SK-N-SH (cell line): Measurements from ENCODE around the gene NUP155. TPM values are rescaled to one million over a fixed set of nuclear protein-coding genes. Genes with fewer than 3 reads are reported as not detected.
"Not testable (repeated sequence)": the region's sequence is repeated elsewhere in the genome, so short reads cannot be mapped to it uniquely, and the experiment has no call there.

Source experiments
- CTCF ChIA-PET: fragments of 300-600, 350-600 bp; formaldehyde crosslinking; extraction: SDS; loops from one replicate; lab custom pipeline; 2021; lab: Yijun Ruan, JAX
- POLR2A ChIA-PET: fragments of 350-600 bp; sonication (Branson Sonifier 250); formaldehyde crosslinking; extraction: SDS; loops from one replicate; lab custom pipeline; 2020; ENCODE audit warnings: antibody characterized with exemption, inconsistent platforms; lab: Yijun Ruan, JAX
- DNase-seq: peaks from one replicate; pipeline ENCODE4 v3.0.0; 2012
- H2AFZ ChIP-seq: fragments of 200-600 bp; sonication (generic); 2 replicates; pipeline ENCODE4 v1.8.1; 2016; ENCODE audit warnings: antibody characterized with exemption, mild to moderate bottlenecking, low read depth
- H3F3A ChIP-seq: fragments of 200-600 bp; sonication (generic); replicated peaks from 2 replicates; pipeline ENCODE3; 2016; ENCODE audit warnings: antibody characterized with exemption, mild to moderate bottlenecking; ENCODE audit not compliant: insufficient read depth
- H3K27ac ChIP-seq, 2 experiments: fragments of 200-500 bp in 1 of 2; fragments of 200-600 bp in 1 of 2; sonication (Bioruptor generic) in 1 of 2; sonication (generic), shearing (Covaris generic) in 1 of 2; 2 replicates each; pipeline versions ENCODE4 v1.5.1 to v1.6.1; 2014 to 2016; ENCODE audit warnings: low read depth in 2 of 2, inconsistent platforms in 1 of 2, low read length in 1 of 2, mild to moderate bottlenecking in 1 of 2, mixed read lengths in 1 of 2
- H3K27me3 ChIP-seq: fragments of 200-600 bp; sonication (generic), shearing (Covaris generic); 2 replicates; pipeline ENCODE4 v1.6.1; 2016; ENCODE audit warnings: mixed run types; ENCODE audit not compliant: insufficient read depth
- H3K36me3 ChIP-seq, 2 experiments: fragments of 200-500 bp in 1 of 2; fragments of 200-600 bp in 1 of 2; sonication (Bioruptor generic) in 1 of 2; sonication (generic) in 1 of 2; replicated peaks in 1 of 2; 2 replicates each; pipeline versions ENCODE3 to v1.5.1; 2014 to 2016; ENCODE audit warnings: low read length in 1 of 2, mild to moderate bottlenecking in 1 of 2; ENCODE audit not compliant: insufficient read depth in 2 of 2, control insufficient read depth in 1 of 2
- H3K4me1 ChIP-seq, 2 experiments: fragments of 200-500 bp in 1 of 2; fragments of 200-600 bp in 1 of 2; sonication (Bioruptor generic) in 1 of 2; sonication (generic), shearing (Covaris generic) in 1 of 2; 2 replicates each; pipeline versions ENCODE4 v1.5.1 to v1.6.1; 2014 to 2016; ENCODE audit warnings: low read depth in 1 of 2, low read length in 1 of 2, mixed run types in 1 of 2; ENCODE audit not compliant: insufficient read depth in 2 of 2, control insufficient read depth in 1 of 2
- H3K4me2 ChIP-seq: fragments of 200-600 bp; sonication (generic), shearing (Covaris generic); 2 replicates; pipeline ENCODE4 v1.6.1; 2017; ENCODE audit warnings: mixed run types
- H3K4me3 ChIP-seq, 2 experiments: fragments of 200-500 bp in 1 of 2; fragments of 200-600 bp in 1 of 2; sonication (Bioruptor generic) in 1 of 2; sonication (generic), shearing (Covaris generic) in 1 of 2; 2 replicates each; pipeline versions ENCODE4 v1.5.1 to v1.8.1; 2014 to 2016; ENCODE audit warnings: low read depth in 2 of 2, inconsistent platforms in 1 of 2, low read length in 1 of 2, mild to moderate bottlenecking in 1 of 2, mixed read lengths in 1 of 2, moderate library complexity in 1 of 2
- H3K79me2 ChIP-seq: fragments of 200-600 bp; sonication (generic); 2 replicates; pipeline ENCODE4 v1.8.1; 2017; ENCODE audit warnings: mild to moderate bottlenecking; ENCODE audit not compliant: insufficient read depth
- H3K9ac ChIP-seq: fragments of 200-600 bp; sonication (generic); 2 replicates; pipeline ENCODE4 v1.6.1; 2017; ENCODE audit warnings: mixed run types
- H3K9me2 ChIP-seq: fragments of 200-600 bp; sonication (generic); 2 replicates; pipeline ENCODE4 v1.6.1; 2017; ENCODE audit warnings: mixed run types
- H3K9me3 ChIP-seq: fragments of 200-600 bp; sonication (generic); 2 replicates; pipeline ENCODE4 v1.6.1; 2017; ENCODE audit warnings: mixed run types, mild to moderate bottlenecking, moderate library complexity
- H4K20me1 ChIP-seq: fragments of 200-600 bp; sonication (generic); 2 replicates; pipeline ENCODE4 v1.6.1; 2017; ENCODE audit warnings: mild to moderate bottlenecking, mixed run types; ENCODE audit not compliant: insufficient read depth
- CHD2 ChIP-seq: fragments of 150-350 bp; IDR thresholded peaks from 2 replicates; pipeline ENCODE4 v1.6.1; 2018; ENCODE audit warnings: low read length; ENCODE audit not compliant: partially characterized antibody
- EZH2phosphoT487 ChIP-seq: fragments of 200-600 bp; sonication (generic); IDR thresholded peaks from 2 replicates; pipeline ENCODE4 v1.6.1; 2017; ENCODE audit warnings: low read depth, mixed run types, mild to moderate bottlenecking, antibody characterized with exemption, moderate library complexity, borderline replicate concordance
- FOSL2 ChIP-seq: IDR thresholded peaks from 2 replicates; pipeline ENCODE4 v1.4.0; 2012; ENCODE audit warnings: low read depth, mild to moderate bottlenecking, moderate library complexity, borderline replicate concordance
- GATA2 ChIP-seq: sonication (generic); formaldehyde crosslinking; IDR thresholded peaks from 2 replicates; pipeline ENCODE4 v1.5.0; 2020; ENCODE audit warnings: mild to moderate bottlenecking, missing genetic modification reagents
- JUND ChIP-seq: IDR thresholded peaks from 2 replicates; pipeline ENCODE4 v1.4.0; 2012
- MEF2A ChIP-seq: IDR thresholded peaks from 2 replicates; pipeline ENCODE4 v1.4.0; 2012; ENCODE audit warnings: low read depth, borderline replicate concordance
- NRF1 ChIP-seq: IDR thresholded peaks from 2 replicates; pipeline ENCODE4 v1.6.1; 2012; ENCODE audit warnings: low read depth, mild to moderate bottlenecking, low read length
- PBX3 ChIP-seq: IDR thresholded peaks from 2 replicates; pipeline ENCODE4; 2012
- POLR2AphosphoS5 ChIP-seq: IDR thresholded peaks from 2 replicates; pipeline ENCODE4 v1.6.1; 2012; ENCODE audit warnings: low read depth, low read length
- RCOR1 ChIP-seq: fragments of 150-350 bp; IDR thresholded peaks from 2 replicates; pipeline ENCODE4 v1.6.1; 2017; ENCODE audit warnings: antibody characterized with exemption, low read length
- RFX5 ChIP-seq: IDR thresholded peaks from 2 replicates; pipeline ENCODE4 v1.6.1; 2012; ENCODE audit warnings: mild to moderate bottlenecking, improper control_type of control experiment, low read length
- SMC3 ChIP-seq: IDR thresholded peaks from 2 replicates; pipeline ENCODE4 v1.6.1; 2012; ENCODE audit warnings: low read depth, low read length, improper control_type of control experiment
- TAF1 ChIP-seq: IDR thresholded peaks from 2 replicates; pipeline ENCODE4 v1.6.1; 2012; ENCODE audit warnings: low read depth, mild to moderate bottlenecking, low read length, moderate library complexity, borderline replicate concordance
- TCF12 ChIP-seq: IDR thresholded peaks from 2 replicates; pipeline ENCODE4 v1.4.0; 2012
- USF1 ChIP-seq: IDR thresholded peaks from 2 replicates; pipeline ENCODE4 v1.4.0; 2012; ENCODE audit warnings: low read depth, borderline replicate concordance
- YY1 ChIP-seq: IDR thresholded peaks from 2 replicates; pipeline ENCODE4 v1.4.0; 2012; ENCODE audit warnings: low read depth, mild to moderate bottlenecking
- WGBS: methylation state at CpG from one replicate; pipeline ENCODE4 v1.1.6; 2017; ENCODE audit warnings: low lambda C conversion rate; 5-methylcytosine and 5-hydroxymethylcytosine counted together
- polyA plus RNA-seq, 3 experiments: library from polyadenylated mRNA; depleted of rRNA; stranded (reverse); fragments of >200 nt; gene quantifications; 2 replicates each; pipeline ENCODE4 v1.2.3, GENCODE V29; 2012
- TF ChIP-seq, protein P1 (sequence below): IDR thresholded peaks from 2 replicates; pipeline ENCODE4 v1.6.1; 2012; ENCODE audit warnings: mild to moderate bottlenecking, low read depth, low read length, moderate library complexity

NUP155 gene
- polyA plus RNA-seq, 1 of the 3 experiments (the other 2 are of a cell fraction), result 6.7 TPM

DNA sequence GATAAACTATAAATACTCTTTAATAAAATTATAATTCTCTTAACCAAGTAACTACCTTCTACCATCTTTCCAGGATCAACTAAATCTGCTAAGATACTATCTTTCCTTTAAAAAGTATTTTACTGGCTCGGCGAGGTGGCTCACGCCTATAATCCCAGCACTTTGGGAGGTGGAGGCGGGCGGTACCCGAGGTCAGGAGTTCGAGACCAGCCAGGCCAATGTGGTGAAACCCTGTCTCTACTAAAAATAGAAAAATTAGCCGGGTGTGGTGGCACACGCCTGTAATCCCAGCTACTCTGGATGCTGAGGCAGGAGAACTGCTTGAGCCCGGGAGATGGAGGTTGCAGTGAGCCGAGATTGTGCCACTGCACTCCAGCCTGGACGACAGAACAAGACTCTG is 36.2 kb downstream of the NUP155 start:
- H3K9ac ChIP-seq, H3K27ac ChIP-seq, H3F3A ChIP-seq, H3K27me3 ChIP-seq, H2AFZ ChIP-seq, H3K4me3 ChIP-seq, H3K4me2 ChIP-seq, H4K20me1 ChIP-seq, POLR2A ChIA-PET, H3K9me3 ChIP-seq, DNase-seq, CTCF ChIA-PET, H3K79me2 ChIP-seq, H3K9me2 ChIP-seq, H3K4me1 ChIP-seq: not testable (repeated sequence)
- H3K36me3 ChIP-seq, result peaks cover 39 to 60% of the 10 kb centered on the region in 2 experiments
- WGBS, result 99% methylated on average over 12 of the region's 12 CpGs

- no peak for DNase-seq
- Histone ChIP-seq H3F3A (peaks cover 6% of the 10 kb centered on the region), H3K9me2 (no peaks in the 10 kb centered on the region), H3K9me3 (no peaks in the 10 kb centered on the region), H3K4me1 (no peaks in the 10 kb centered on the region), H4K20me1 (no peaks in the 10 kb centered on the region), H3K27me3 (no peaks in the 10 kb centered on the region), H3K9ac (no peak overlapping the region), H3K4me2 (no peak overlapping the region), H3K4me3 (no peak overlapping the region), H3K79me2 (no peaks in the 10 kb centered on the region), H3K27ac (no peak overlapping the region), H3K36me3 (peaks cover 73 to 76% of the 10 kb centered on the region in 2 experiments), H2AFZ (no peak overlapping the region)
- POLR2A ChIA-PET, result no interaction called here
- no peak for TF ChIP-seq RCOR1
- TF ChIP-seq, protein P1, sequence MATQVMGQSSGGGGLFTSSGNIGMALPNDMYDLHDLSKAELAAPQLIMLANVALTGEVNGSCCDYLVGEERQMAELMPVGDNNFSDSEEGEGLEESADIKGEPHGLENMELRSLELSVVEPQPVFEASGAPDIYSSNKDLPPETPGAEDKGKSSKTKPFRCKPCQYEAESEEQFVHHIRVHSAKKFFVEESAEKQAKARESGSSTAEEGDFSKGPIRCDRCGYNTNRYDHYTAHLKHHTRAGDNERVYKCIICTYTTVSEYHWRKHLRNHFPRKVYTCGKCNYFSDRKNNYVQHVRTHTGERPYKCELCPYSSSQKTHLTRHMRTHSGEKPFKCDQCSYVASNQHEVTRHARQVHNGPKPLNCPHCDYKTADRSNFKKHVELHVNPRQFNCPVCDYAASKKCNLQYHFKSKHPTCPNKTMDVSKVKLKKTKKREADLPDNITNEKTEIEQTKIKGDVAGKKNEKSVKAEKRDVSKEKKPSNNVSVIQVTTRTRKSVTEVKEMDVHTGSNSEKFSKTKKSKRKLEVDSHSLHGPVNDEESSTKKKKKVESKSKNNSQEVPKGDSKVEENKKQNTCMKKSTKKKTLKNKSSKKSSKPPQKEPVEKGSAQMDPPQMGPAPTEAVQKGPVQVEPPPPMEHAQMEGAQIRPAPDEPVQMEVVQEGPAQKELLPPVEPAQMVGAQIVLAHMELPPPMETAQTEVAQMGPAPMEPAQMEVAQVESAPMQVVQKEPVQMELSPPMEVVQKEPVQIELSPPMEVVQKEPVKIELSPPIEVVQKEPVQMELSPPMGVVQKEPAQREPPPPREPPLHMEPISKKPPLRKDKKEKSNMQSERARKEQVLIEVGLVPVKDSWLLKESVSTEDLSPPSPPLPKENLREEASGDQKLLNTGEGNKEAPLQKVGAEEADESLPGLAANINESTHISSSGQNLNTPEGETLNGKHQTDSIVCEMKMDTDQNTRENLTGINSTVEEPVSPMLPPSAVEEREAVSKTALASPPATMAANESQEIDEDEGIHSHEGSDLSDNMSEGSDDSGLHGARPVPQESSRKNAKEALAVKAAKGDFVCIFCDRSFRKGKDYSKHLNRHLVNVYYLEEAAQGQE, result no peak
- TF ChIP-seq TAF1, result no peak
- no peak for TF ChIP-seq FOSL2
- TF ChIP-seq EZH2phosphoT487, result no peak
- no peak for TF ChIP-seq NRF1
- TF ChIP-seq CHD2, result no peak
- no peak for TF ChIP-seq GATA2 (CRISPR knock-in tag)
- no peak for TF ChIP-seq RFX5
- CTCF ChIA-PET, result no interaction called here
Observed at GRCh38 chr5:37326536-37326935, 44.4 kb downstream of the NUP155 start.

DNA sequence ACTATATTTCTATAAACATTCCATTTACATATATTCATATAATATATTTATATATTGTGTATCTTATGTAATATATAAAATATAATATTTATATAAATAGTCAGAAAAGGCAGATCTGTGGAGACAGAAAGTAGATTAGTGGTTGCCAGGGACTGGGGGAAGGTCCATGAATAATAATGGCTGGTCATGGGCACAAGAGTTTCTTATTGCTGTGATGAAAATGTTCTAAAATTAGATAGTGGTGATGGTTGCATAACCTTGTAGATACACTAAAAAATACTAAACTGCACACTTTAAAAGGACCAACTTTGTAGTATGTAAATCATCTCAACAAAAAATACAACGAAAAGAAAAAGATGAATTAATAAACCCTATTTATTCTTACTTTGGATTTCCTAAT is 47.3 kb downstream of the NUP155 start:
- Histone ChIP-seq H3K4me2 (no peak overlapping the region), H3K4me3 (no peak overlapping the region), H3K27me3 (no peaks in the 10 kb centered on the region), H3K9me3 (no peaks in the 10 kb centered on the region), H2AFZ (no peak overlapping the region), H3K36me3 (peaks cover 59 to 73% of the 10 kb centered on the region in 2 experiments), H3K9me2 (no peaks in the 10 kb centered on the region), H4K20me1 (no peaks in the 10 kb centered on the region), H3K27ac (no peak overlapping the region), H3K9ac (no peak overlapping the region), H3F3A (peaks cover 3% of the 10 kb centered on the region), H3K79me2 (no peaks in the 10 kb centered on the region), H3K4me1 (no peaks in the 10 kb centered on the region)
- ChIA-PET CTCF (no interaction called here), POLR2A (no interaction called here)
- DNase-seq, result no peak
- 95% methylated on average over 1 of the region's 1 CpG for WGBS
- TF ChIP-seq TCF12, result no peak
- no peak for TF ChIP-seq EZH2phosphoT487
- no peak for TF ChIP-seq MEF2A
- no peak for TF ChIP-seq FOSL2
- no peak for TF ChIP-seq TAF1
- TF ChIP-seq CHD2, result no peak
- TF ChIP-seq JUND, result no peak
- no peak for TF ChIP-seq YY1
- TF ChIP-seq USF1, result no peak
- TF ChIP-seq PBX3, result no peak
- no peak for TF ChIP-seq SMC3
- no peak for TF ChIP-seq POLR2AphosphoS5
